Psoas muscle (tissue), 8 donors: ENCODE results near the gene DCTN3. TPM values are rescaled to one million over a fixed set of nuclear protein-coding genes. Genes with fewer than 3 reads are reported as not detected.
A peak's percentile ranks its signal among the peaks of the same experiment; 100 is the strongest.

Source experiments
- ATAC-seq, 4 donors: fragments of 200-7000 bp; cut with Tn5 transposase; one replicate each; pipeline ENCODE4 v1.9.1; 2020; ENCODE audit warnings: moderate library complexity in 3 of 4, mild to moderate bottlenecking in 2 of 4
- DNase-seq, 2 donors: peaks; one replicate each; pipeline ENCODE4 v3.0.0-alpha.2; 2020
- H3K27ac ChIP-seq: fragments of 200-600 bp; one replicate; pipeline ENCODE4 v1.8.0; 2022
- H3K27me3 ChIP-seq, 3 donors: fragments of 200-600 bp in 1 of 3; one replicate each; pipeline versions ENCODE4 v1.6.1 to v1.8.0; 2013 to 2022; ENCODE audit warnings: low read length in 2 of 3, mild to moderate bottlenecking in 2 of 3, moderate library complexity in 1 of 3; ENCODE audit not compliant: insufficient read depth in 3 of 3
- H3K36me3 ChIP-seq, 2 donors: fragments of 200-600 bp in 1 of 2; one replicate each; pipeline versions ENCODE4 v1.6.1 to v1.8.0; 2013 to 2022; ENCODE audit warnings: low read depth in 1 of 2, mild to moderate bottlenecking in 1 of 2, moderate library complexity in 1 of 2; ENCODE audit not compliant: insufficient read depth in 1 of 2
- H3K4me1 ChIP-seq: fragments of 200-600 bp; one replicate; pipeline ENCODE4 v1.8.0; 2022
- H3K4me3 ChIP-seq: fragments of 200-600 bp; one replicate; pipeline ENCODE4 v1.8.0; 2022; ENCODE audit warnings: mild to moderate bottlenecking
- H3K9me3 ChIP-seq: fragments of 200-600 bp; one replicate; pipeline ENCODE4 v1.8.0; 2022
- CTCF ChIP-seq: fragments of 200-600 bp; IDR thresholded peaks from one replicate; pipeline ENCODE4 v1.8.0; 2022; ENCODE audit warnings: antibody characterized with exemption
- WGBS, 3 donors: extraction: QIAGEN DNeasy Blood & Tissue Kit; methylation state at CpG; one replicate each; pipeline versions ENCODE4 v1.1.6 to v1.1.7; 2013; 5-methylcytosine and 5-hydroxymethylcytosine counted together
- intact Hi-C, 2 donors: fragments of 100-400 bp; cut with DNase I; formaldehyde crosslinking; loops; one replicate each; pipeline versions ENCODE4 v1.11.0 to v1.14.2; 2022
- polyA plus RNA-seq, 3 donors: library from polyadenylated mRNA; stranded (reverse); fragments of 200-250 nt; gene quantifications; one replicate each; pipeline ENCODE4 v1.2.3, GENCODE V29; 2013
- total RNA-seq, 4 donors: library from RNA; stranded (reverse); fragmentation: NEBNext Ultra II Directional in 2 of 4; extraction: Animal tissue kit (Norgen Biotek cat#: 25700) in 2 of 4; gene quantifications; one replicate each; pipeline versions ENCODE4 v1.2.1 to v1.2.4, GENCODE V29; 2021 to 2023
- donor health status: healthy with polysubstance abuse.
- donor health status: DM: no; HTN: no; CAD: no; lungs with moderate emphysema.
- donor health status: Bipolar disorder and iron deficiency.
- donor health status: healthy.
- donor health status: DM: yes; HTN: yes; CAD: no.
- donor health status: DM: no; HTN: no; CAD: no.
- donor health status: DM: no; HTN: no; CAD: no.
- donor health status: DM: yes; HTN: yes; CAD: no.

Gene DCTN3
- total and polyA plus RNA-seq, 7 donors = 52.7 to 109 (median 95.8) TPM

DNA sequence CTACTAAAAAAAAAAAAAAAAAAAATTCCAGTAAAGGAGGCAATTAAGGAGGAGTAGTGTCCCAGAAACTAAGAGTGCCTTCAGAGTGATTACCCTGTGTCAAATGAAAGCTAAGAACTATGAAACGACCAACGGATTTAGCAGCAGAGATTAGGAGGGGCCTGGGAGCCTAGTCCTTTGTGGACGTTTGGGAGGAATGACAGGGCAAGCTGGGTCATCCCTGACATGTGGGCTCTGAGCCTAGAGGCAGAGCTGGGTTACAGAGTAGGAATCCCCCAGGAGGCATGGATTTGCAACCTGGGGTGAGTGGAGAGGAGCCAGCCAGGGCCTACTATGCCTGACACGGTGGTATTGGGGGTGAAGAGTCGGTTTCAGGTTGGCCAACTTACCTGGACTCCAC lies 12.9 kb upstream of the DCTN3 start:
- Histone ChIP-seq H3K4me1 (peaks cover 23% of the 10 kb centered on the region), H3K27ac (no peak overlapping the region), H3K36me3 (peaks cover 0 to 12% of the 10 kb centered on the region in 2 donors), H3K27me3 (peaks cover 0 to 22% (median 6%) of the 10 kb centered on the region in 3 donors), H3K9me3 (no peaks in the 10 kb centered on the region), H3K4me3 (no peak overlapping the region)
- intact Hi-C loops = no loop called here
- ATAC-seq (no peak), DNase-seq (peak in 1 of 2 donors; percentile 4)
- 35 to 52% (median 39%) methylated on average over 5 of the region's 5 CpGs for WGBS, 3 donors
- TF ChIP-seq CTCF = no peak

- intact Hi-C loops = no loop called here
- WGBS, 3 donors = 28 to 40% (median 36%) methylated on average over 5 of the region's 5 CpGs
- peaks cover 0 to 48% (median 21%) of the 10 kb centered on the region in 3 donors for H3K27me3 ChIP-seq
Observed at GRCh38 chr9:34630402-34631154, 10.3 kb upstream of the DCTN3 start.

DNA sequence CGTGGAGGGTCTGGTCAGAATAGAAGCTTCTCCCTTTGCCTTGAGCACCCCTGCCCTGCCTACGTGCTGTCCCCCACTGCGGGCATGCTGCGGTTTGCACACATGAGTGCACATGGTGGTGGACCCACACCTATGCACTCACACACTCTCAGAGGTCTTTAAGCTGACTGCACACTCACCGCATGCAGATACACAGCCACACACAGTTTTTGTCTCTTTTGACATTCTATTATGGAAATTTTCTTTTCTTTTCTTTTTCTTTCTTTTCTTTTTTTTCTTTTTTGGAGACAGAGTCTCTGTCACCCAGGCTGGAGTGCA lies 9.2 kb upstream of the DCTN3 start:
- WGBS, 3 donors = 26 to 35% (median 27%) methylated on average over 5 of the region's 5 CpGs
- Histone ChIP-seq H3K4me1 (peaks cover 8% of the 10 kb centered on the region), H3K9me3 (no peaks in the 10 kb centered on the region), H3K27ac (no peak overlapping the region), H3K36me3 (no peaks in the 10 kb centered on the region), H3K4me3 (peak overlapping the region; percentile 64), H3K27me3 (peaks cover 0 to 57% (median 27%) of the 10 kb centered on the region in 3 donors)
- no peak for TF ChIP-seq CTCF
- intact Hi-C loops = no loop called here
- no peak for DNase-seq
- ATAC-seq = no peak

More at GRCh38 chr9:34630402-34631154, 10.3 kb upstream of the DCTN3 start:
- Histone ChIP-seq H3K9me3 (no peaks in the 10 kb centered on the region), H3K4me1 (peaks cover 8% of the 10 kb centered on the region), H3K36me3 (peaks cover 0 to 9% of the 10 kb centered on the region in 2 donors), H3K4me3 (no peak overlapping the region), H3K27ac (no peak overlapping the region)
- DNase-seq = no peak
- no peak for TF ChIP-seq CTCF
- no peak for ATAC-seq

- H3K27ac ChIP-seq = no peak within 1 kb of the TSS
- intact Hi-C loops = no loop called here
- peak within 1 kb of the TSS; percentile 64 for H3K4me3 ChIP-seq
- no peaks in the 10 kb centered on the region for H3K9me3 ChIP-seq
- WGBS, 3 donors = 1 to 2% (median 2%) methylated on average over 47 to 69 of the region's 69 CpGs
- H3K36me3 ChIP-seq = no peaks in the 10 kb centered on the region
- no peak for TF ChIP-seq CTCF
- H3K4me1 ChIP-seq = peaks cover 3% of the 10 kb centered on the region
- peaks cover 0 to 63% (median 29%) of the 10 kb centered on the region in 3 donors for H3K27me3 ChIP-seq
- DNase-seq (no peak), ATAC-seq (peak; percentile 75 to 84 (median 79))
Observed at GRCh38 chr9:34628656-34629490, 8.6 kb upstream of the DCTN3 start, which contains the start of gene ARID3C. Gene ARID3C, minus strand, starts transcription at chr9:34629066. Its CDS starts 1,052 bp downstream, at chr9:34628014.
